ENCODE results near the gene SNAI3. TPM values are rescaled to one million over a fixed set of nuclear protein-coding genes. Genes with fewer than 3 reads are reported as not detected.

SNAI3 gene
- total RNA-seq, 2 donors from 2014 or later: 0.43 to 0.56 TPM

- DNase-seq (ENCODE audit: low spot score): no peak
- intact Hi-C loops (cut with DNase I): no loop called here
Measured at GRCh38 chr16:88630433-88630832, 55.9 kb downstream of the SNAI3 start.

GRCh38 chr16:88629835-88630234, 56.5 kb downstream of the SNAI3 start:
- intact Hi-C loops (cut with DNase I): no loop called here
- no peak for DNase-seq (ENCODE audit: low spot score)

- DNase-seq (ENCODE audit: low spot score): no peak
- intact Hi-C loops (cut with DNase I): no loop called here
Measured at GRCh38 chr16:88628512-88628974, 57.8 kb downstream of the SNAI3 start.

Small RNA genes within 50 kb of the gene (microRNA-seq; reads per million reads assigned to microRNA genes)
- gene MIR4722 (ENCODE audit: borderline microRNAs expressed in 2 of 2): 0 to 0.32 reads per million in 2 donors

Other genes starting within 250 kb of the SNAI3 start
- 1 to 10 TPM; 4.0 to 4.3 TPM for gene ZFPM1, start 233.2 kb downstream of the SNAI3 start, total RNA-seq
- 10 to 100 TPM; 23.2 to 29.1 TPM for gene ZC3H18, start 116.1 kb downstream of the SNAI3 start, total RNA-seq
- gene IL17C, start 47.9 kb downstream of the SNAI3 start, total RNA-seq: not detected
- gene CYBA, start 35.5 kb downstream of the SNAI3 start, total RNA-seq: 100 to 1,000 TPM in 1 of 2 donors, 10 to 100 TPM in 1; 71.4 to 168 TPM
- gene MVD, start 23.4 kb downstream of the SNAI3 start, total RNA-seq: 10 to 100 TPM; 21.6 to 22.6 TPM
- gene RNF166, start 19.9 kb upstream of the SNAI3 start, total RNA-seq: 10 to 100 TPM; 16.8 to 19.0 TPM
- gene CTU2, start 20.0 kb upstream of the SNAI3 start, total RNA-seq: 10 to 100 TPM; 17.2 to 20.4 TPM
- gene PIEZO1, start 98.7 kb upstream of the SNAI3 start, total RNA-seq: 100 to 1,000 TPM in 1 of 2 donors, 10 to 100 TPM in 1; 99.3 to 103 TPM
- gene CDT1, start 117.3 kb upstream of the SNAI3 start, total RNA-seq: 1 to 10 TPM in 1 of 2 donors, under 1 TPM in 1; 0.57 to 2.0 TPM
- gene APRT, start 125.4 kb upstream of the SNAI3 start, total RNA-seq: 10 to 100 TPM; 73.1 to 92.8 TPM
- 10 to 100 TPM; 17.2 to 24.9 TPM for gene GALNS, start 170.4 kb upstream of the SNAI3 start, total RNA-seq
- gene TRAPPC2L, start 170.6 kb upstream of the SNAI3 start, total RNA-seq: 10 to 100 TPM; 28.7 to 47.9 TPM
- not detected for gene PABPN1L, start 180.2 kb upstream of the SNAI3 start, total RNA-seq